ENCODE measurements around the gene MACIR.
"Not testable (repeated sequence)": the region's sequence is repeated elsewhere in the genome, so short reads cannot be mapped to it uniquely, and the experiment has no call there.

Gene MACIR, protein sequence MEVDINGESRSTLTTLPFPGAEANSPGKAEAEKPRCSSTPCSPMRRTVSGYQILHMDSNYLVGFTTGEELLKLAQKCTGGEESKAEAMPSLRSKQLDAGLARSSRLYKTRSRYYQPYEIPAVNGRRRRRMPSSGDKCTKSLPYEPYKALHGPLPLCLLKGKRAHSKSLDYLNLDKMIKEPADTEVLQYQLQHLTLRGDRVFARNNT
- long read RNA-seq, donor 1, partial matches to known transcripts = 0 of 4 reads
- long read RNA-seq, donor 1, other reads (novel, unspliced or antisense) = 0 of 4 reads
- long read RNA-seq, donor 2, partial matches to known transcripts = 0 of 3 reads
- long read RNA-seq, donor 2, other reads (novel, unspliced or antisense) = 0 of 3 reads
- long read RNA-seq, donor 3, partial matches to known transcripts = 0 of 4 reads
- long read RNA-seq, donor 3, other reads (novel, unspliced or antisense) = 0 of 4 reads
- long read RNA-seq, donor 4, transcript C5orf30-201 (3 exons, 3,049 nt) = major isoform, 7 of 16 reads
- long read RNA-seq, donor 4, partial matches to known transcripts = 8 of 16 reads
- long read RNA-seq, donor 4, other reads (novel, unspliced or antisense) = 0 of 16 reads
- long read RNA-seq, donor 5, partial matches to known transcripts = 0 of 5 reads
- long read RNA-seq, donor 5, other reads (novel, unspliced or antisense) = 0 of 5 reads
- long read RNA-seq, donor 6, partial matches to known transcripts = 0 of 4 reads
- long read RNA-seq, donor 6, other reads (novel, unspliced or antisense) = 0 of 4 reads
- long read RNA-seq, donor 7, transcript C5orf30-201 (3 exons, 3,049 nt) = major isoform, 6 of 10 reads
- long read RNA-seq, donor 7, partial matches to known transcripts = 0 of 10 reads
- long read RNA-seq, donor 7, other reads (novel, unspliced or antisense) = 0 of 10 reads
- long read RNA-seq, donor 8, transcript C5orf30-201 (3 exons, 3,049 nt) = major isoform, 6 of 7 reads
- long read RNA-seq, donor 8, partial matches to known transcripts = 0 of 7 reads
- long read RNA-seq, donor 8, other reads (novel, unspliced or antisense) = 0 of 7 reads

DNA sequence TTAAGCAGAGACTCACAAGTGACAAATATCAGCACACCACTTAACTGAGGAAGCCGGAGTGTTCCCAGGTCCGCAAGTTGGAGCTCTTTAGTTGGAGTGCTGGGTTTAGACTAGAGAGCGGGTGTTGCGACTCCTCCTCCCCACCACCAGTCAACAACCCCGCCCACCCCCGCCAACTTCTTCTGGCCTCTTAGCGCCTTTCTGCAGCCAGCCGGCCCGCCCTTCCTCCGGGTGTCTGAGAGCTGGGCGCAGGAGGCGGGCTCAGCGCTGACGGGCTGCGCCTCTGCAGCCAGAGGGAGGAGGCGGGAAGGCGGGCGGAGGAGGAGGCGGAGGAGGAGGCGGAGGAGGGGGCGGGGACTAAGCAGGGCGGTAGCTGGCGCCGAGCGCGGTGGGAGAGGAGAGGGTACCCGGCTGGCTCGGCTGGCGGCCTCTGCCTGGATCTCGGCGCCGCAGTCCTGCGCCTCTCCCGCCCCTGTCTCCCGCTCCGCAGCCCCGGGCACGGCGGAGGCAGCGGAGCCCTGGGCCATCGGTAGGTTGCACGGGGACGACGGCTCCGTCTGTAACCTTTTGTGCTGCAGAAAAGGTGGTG lies at the start of gene MACIR:
Gene MACIR (plus strand): TSS at position 396 of the 589 bp plus-strand sequence. CDS start 17,157 bp downstream, outside the sequence.
- peak; percentile 97 for DNase-seq

DNA sequence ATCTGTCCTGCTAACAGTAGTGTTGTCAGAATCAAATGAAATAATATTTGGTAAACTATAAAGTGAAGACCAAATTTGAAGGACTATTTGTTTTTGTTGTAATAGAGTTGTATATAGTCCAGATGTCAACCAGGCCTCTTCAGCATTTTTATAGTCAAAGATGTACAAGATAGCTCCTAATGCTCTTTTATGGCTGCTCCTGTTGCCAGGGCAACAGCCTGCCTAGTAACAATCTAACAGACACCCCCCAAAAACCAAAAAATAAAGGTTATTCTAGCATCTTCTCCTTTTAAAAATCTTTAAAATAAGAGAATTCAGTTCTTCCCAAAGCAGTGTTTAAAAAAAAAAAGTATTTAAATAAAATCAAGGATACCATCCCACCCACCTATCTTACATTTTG lies 49.5 kb upstream of the MACIR start:
- no peak for DNase-seq

DNA sequence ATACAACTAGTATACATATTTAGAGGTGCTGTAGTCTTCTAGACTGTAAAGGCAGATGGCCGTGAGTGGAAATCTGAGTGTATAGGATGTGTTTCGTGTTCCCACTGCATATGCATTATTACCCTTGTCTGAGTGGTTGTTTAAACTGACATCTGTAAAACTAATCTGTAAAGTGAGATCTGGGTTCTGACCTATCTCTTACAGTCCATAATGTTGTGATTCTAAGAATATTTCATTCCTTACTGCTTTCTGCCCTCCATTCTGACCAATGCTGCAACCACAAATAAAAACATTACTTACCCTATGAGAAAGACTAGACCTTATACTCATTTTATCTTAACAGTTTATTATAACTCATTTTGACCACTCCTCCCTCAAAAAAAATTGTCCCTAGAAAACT lies 47.6 kb upstream of the MACIR start:
- no peak for DNase-seq

DNA sequence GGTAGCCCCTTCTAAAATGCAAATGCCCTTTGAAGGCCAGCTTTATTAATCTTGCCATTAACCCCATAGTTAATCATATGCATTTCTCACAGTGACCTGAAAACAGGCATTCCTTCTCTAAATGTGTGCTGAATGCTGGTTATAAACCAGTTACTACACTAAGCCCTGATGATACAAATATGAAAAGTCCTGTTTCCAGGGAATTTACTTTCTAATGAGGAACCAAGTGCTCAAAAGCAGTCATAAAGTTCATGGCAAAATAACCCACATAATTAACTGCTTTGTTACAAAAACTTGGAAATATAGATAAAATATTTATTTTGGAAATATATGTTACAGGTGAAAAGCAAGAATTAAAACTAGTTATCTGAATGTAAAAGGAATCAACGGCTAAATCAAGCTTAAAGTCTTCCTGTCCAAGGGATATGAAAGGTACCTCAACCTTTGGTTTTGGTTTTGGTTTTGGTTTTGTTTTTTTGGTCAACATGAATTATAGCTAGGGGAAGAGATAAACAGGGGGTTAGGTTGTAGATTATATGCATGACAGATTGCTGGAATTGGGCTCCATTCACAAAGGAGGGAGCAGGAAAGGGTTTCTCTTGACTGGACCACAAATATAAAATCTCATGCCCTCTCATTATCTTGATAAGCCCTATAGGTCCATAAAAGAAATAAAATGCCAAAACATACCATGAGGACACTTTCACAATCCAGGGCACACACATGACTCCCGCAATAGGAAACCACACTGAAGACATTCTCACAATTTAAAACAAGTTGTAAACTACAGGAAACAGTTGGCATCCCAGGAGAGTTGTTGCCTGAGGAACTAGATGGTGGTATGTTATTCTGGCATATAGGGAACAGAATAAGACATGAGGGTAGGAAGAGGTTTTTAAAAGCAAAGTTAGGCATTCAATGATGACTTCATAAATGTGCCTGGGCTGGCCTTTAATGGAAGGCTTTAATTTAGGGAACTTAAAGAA lies 46.7 kb upstream of the MACIR start:
- no peak for DNase-seq

DNA sequence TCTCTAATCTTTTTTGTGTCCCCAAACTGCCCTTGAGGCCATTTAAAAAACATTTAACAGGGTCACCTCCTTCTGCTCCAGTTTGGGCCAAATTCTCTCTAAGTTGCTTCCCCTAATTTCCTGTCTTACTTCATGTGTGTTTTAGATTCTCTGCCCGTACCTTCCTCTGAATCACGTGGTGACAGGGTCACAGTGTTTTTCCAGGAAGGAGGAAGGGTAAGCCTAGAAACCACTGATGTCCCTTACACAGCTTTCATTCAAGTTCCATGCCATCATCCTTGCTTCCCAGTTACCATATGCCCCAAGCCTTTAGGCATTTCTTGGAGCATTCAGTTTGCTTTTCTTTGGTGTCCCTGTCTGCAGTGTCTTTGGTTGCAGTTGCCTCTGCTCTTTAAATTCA lies 42.4 kb upstream of the MACIR start:
- DNase-seq = no peak

DNA sequence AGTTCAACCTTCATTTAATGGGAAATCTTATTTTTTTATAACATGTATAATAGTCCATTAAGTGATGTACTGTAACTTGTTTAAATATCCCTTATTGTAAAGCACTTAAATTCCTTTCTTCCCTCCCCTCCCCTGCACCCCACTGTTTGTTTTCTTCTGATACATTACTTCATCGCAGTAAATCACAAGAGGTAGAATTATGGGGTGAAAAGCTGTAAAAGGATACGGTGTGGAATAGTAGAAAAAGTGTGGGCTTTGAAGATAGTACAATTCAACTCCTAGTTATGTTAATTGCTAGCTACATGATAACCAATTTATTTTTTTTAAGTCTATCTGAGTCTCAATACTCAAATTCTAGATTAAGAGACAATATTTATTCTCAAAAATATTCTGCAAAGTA lies 41.9 kb upstream of the MACIR start:
- DNase-seq = no peak

DNA sequence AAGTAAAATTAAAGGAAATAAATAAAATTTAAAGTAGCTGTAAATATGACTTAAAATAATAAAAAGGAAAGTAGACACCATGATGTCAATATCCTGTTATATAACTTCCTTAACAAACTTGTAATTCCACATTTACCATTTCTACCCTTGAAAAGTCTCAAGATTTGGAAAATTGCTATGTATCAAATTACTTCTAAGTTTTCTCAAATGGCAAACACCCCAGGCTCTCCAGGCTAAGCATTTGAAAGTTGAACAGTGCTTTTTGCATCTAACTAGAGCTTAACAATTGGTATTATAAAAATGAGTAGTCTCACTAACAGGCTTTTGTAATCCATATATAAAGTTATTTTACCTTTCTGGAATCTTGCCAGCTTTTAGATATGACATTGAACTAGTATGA lies 41.5 kb upstream of the MACIR start:
- no peak for DNase-seq

DNA sequence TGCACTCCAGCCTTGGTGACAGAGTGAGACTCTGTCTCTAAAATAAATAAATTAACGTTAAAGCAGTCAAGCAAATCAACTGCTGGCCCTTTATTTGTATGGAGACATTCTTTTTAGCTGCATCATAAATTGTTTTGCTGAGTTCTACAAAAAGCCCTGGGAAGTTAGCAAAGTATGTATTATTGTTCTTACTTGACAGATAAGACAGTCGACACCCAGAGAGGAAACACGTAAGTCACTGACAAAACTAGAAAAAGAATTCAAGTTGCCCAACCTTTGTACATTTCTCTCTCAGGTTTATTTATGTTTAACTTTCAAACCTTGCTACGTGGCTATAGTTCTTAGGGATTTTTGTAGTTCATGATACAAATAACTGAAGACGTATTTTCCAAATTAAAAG lies 40.4 kb upstream of the MACIR start:
- DNase-seq = no peak

DNA sequence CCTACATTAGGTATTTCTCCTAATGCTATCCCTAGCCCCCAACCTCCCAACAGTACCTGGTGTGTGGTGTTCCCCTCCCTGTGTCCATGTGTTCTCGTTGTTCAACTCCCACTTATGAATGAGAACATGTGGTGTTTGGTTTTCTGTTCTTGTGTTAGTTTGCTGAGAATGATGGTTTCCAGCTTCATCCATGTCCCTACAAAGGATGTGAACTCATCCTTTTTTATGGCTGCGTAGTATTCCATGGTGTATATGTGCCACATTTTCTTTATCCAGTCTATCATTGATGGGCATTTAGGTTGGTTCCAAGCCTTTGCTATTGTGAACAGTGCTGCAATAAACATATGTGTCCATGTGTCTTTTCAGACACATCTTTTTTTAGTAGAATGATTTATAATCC lies 39.5 kb upstream of the MACIR start:
- DNase-seq = not testable (repeated sequence)

DNA sequence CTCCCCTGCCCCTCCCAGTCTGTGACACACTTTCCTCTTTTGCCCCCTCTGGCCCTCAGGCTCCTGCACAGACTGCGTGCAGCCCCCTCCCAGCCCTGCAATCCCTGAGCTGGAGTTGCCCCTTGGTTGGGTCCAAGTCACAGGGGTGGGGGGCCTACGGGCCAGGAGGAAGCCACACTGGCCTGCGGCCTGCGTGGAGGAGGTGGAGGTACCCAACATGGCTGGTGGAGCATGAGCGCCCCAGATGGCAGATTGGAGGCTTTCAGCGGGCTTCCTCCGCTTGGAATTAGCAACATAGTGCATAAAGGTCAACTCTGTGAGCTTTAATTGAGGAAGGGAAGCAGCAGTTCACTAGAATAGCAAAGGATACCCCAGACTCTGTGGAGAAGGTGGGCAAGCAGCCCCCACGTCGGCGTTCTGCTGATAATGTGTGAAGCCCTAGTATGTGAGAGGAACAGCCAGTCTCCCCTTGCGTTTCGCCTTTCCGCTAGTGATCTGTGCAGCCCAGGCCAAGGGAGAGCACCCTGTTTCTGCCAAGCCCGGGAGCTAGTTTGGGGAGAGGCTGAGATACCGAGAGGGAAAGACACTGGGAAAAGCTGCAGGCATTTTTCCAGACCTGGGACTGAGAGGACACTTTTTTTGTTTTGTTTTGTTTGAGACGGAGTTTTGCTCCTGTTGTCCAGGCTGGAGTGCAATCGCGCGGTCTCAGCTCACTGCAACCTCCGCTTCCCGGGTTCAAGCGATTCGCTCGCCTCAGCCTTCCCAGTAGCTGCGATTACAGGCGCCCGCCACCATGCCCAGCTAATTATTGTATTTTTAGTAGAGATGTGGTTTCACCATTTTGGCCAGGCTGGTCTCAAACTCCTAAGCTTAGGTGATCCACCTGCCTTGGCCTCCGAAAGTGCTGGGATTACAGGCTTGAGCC lies 35.3 kb upstream of the MACIR start:
- DNase-seq = no peak

DNA sequence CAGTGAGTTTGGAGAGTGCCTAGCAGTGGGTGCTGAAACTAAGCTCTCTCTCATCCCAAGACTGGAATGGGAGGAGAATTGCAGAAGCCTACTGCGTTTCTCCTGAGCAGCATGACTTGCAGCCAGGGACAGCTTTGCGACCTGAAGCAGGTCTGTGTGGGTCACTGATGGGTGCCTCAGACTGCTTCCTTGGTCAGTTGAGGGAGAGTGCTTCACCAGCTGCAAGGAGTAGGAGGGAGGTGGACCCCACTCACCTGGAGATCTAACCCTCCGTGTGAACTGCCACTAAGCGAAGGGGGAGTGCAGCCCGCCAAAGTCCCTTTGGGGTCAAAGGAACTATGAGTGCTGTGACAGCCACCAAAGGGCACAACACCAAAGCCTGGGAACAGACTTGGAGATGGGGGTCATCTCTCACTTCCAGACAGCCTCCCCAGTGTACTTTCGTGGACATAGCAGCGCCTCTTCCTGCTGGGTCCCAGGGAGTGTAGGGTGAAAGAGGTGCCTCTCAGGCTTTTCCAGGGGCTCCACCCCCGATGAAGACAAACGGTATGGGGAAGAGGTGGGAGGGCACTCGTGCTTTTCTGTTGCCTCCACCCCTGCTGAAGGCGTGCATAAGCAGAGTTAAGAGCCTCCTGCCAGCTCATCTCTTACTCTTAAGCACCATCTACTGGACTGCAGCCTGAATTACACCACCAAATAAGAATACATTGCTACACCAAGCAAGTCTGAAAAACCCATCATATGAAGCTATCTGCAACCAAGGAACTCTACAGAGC lies 34.3 kb upstream of the MACIR start:
- DNase-seq = peak; percentile 19

DNA sequence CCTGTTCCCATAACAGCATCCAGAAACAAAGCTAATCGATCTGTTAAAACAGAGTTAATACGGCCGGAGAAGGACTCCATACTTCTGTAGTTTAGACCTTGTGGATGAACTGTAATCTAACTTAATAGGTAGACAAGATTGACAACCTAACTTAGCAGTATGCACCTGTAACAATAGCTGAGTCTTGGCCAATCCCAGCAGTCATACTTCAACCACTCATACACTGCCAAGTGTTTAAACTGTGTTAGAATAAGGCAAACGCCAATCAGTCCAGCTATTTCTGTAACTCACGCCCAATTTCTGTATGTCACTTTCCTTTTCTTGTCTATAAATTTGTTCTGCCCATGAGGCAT lies 33.7 kb upstream of the MACIR start:
- DNase-seq = no peak

DNA sequence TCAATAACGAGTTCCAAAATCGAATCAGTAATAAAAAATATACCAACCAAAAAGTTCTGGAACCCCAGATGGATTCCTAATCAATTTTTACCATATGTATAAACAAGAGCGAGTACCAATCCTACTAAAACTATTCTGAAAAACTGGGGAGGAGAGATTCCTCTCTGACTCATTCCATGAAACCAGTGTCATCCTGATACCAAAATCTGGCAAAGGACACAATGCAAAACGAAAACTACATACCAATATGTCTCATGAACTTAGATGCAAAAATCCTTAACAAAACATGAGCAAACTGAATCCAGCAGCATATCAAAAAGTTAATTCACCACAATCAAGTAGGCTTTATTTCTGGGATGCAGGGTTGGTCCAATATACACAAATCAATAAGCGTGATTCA lies 30.5 kb upstream of the MACIR start:
- DNase-seq = no peak

DNA sequence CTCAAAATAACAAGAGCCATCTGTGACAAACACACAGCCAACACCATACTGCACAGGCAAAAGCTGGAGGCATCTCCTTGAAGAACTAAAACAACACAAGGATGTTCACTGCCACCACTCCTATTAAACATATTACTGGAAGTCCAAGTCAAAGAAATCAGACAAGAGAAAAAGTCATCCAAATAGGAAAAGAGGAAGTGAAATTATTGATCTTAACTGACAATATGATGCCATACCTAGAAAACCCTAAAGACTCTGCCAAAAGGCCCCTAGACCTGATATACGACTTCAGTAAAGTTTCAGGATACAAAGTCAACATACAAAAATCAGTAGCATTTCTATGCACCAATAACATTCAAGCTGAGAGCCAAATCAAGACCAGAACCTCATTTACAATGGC lies 30.0 kb upstream of the MACIR start:
- DNase-seq = no peak

DNA sequence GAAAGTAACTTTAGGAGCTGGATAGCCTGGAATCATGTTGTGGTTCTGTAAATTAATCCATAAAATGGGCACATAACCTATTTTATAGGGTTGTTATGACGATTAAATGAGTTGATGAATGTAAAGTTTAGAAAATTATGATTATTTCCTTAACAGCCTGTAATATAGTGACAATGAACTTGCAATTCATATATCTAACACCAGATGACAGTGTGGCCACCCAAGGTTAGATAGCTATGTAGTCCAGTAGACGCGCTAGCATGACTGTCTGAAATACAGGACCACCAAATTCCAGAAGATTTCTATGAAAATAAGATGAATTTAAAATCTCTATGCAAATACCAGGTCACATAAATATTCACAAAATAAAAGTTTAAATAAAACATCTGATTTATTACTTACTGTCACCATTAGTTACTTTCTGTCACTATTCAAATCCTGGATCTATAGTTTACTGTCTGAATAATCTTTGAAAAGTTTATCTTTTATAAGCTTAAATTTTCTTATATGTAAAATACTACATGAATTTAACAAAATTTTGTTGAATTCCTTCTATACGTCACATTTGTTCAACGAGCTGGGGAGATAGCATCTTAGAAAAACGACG lies 26.1 kb upstream of the MACIR start:
- DNase-seq = no peak

DNA sequence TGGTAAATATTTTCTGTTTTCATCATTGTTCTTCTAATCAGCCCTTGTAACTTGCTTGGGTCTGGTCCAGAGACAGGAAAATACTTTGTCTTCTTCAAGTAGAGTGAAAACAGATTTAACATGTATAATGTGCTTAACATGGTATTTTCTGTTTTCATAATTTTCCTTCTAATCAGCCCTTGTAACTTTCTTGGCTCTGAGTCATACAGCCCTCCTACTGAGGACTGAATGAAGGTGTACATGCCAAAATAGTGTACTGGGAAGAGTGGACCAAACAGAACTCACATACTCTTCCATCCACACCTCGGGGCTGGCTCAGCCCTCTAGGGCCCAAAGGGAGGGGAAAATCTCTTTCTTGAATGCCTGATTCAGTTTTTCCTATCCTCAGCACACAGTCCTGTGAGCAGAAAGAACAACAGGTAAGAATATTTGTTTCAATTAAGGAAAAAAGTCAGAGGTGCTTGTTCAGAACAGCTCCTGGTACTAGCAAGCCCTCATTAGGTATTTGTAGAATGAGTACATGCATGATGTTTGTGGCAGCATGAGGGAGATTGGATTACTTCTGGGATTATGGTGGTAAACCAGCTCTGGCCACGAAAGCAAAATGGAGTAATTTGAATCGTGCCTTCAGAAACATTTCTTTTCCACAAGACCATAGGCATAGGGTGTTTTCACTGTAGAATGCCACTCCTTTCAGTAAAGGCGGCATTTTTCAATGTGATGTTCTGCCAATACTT lies 24.2 kb upstream of the MACIR start:
- no peak for DNase-seq

DNA sequence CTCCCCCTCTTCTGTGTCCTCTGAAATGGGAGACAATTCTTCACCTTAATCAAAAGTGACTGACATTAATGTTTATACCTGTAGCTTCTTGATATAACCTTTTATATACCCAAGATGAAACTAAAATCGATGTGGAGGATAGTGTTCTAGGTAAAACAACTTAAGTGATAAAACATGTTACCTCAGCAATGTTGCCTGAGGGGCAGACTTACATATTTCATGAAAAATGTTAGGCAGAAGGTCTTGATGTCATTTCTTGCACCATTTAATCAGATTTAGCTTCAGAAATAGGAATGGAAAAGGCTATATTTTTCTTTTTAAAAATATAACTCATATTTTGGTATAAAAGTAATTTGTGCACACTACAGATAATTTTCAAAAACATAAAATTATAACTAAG lies 22.7 kb upstream of the MACIR start:
- DNase-seq = no peak

DNA sequence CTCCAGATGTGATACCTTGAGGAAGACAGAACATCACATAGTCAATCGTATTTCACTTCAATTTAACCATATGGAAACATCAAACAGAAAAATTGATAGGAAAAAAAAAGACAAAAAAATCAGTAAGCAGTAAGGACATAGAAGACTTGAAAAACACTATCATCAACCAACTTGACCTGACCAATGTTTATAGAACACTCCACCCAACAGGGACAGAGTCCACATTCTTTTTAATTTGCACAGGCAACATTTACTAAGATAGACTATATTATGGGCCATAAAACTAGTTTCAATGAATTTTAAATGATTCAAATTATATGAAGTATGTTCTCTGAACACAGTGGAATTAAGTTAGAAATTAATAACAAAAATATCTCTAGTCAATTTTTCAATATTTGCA lies 20.8 kb upstream of the MACIR start:
- no peak for DNase-seq

DNA sequence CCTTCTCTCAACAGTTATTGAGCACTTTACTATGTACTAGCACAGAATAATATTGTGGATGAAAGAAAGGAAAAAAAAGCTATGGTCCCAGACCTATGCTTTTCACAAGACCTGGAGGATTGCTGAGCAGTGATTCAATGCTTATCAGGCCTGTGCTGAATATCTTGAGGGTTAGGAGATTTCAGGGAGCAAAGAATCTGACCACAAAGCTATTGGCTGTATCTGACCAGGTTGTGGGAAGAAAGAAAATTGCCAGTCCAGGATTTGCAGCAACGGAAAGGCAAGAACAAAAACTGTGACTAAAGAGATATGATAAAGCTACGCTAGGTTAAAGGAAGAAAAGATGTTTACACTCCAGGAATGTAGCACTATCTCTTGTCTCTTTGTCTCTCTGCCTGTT lies 14.9 kb upstream of the MACIR start:
- DNase-seq = no peak

All from right kidney (tissue), 9 donors.